Thyroid gland (tissue), 4 donors: ENCODE results near the gene YES1. TPM values are rescaled to one million over a fixed set of nuclear protein-coding genes. Genes with fewer than 3 reads are reported as not detected.

Source experiments
- DNase-seq, 2 donors: peaks; one replicate each; pipeline ENCODE4 v3.0.0-alpha.2; 2019
- H3K27ac ChIP-seq, 3 donors: fragments of 200-600 bp; sonication (generic); 1 replicate in 2 of 3; 2 replicates in 1 of 3; pipeline ENCODE4 v1.5.1; 2016 to 2019; ENCODE audit warnings: mild to moderate bottlenecking in 1 of 3, moderate library complexity in 1 of 3
- H3K27me3 ChIP-seq: fragments of 200-600 bp; sonication (generic); one replicate; pipeline ENCODE4 v1.5.1; 2019
- H3K36me3 ChIP-seq, 2 donors: fragments of 200-600 bp; sonication (generic); one replicate each; pipeline ENCODE4 v1.5.1; 2016 to 2019
- H3K4me1 ChIP-seq, 2 donors: fragments of 200-600 bp; sonication (generic); one replicate each; pipeline ENCODE4 v1.5.1; 2017 to 2019
- H3K4me3 ChIP-seq, 3 donors: fragments of 200-600 bp; sonication (generic); replicated peaks in 1 of 3; 1 replicate in 2 of 3; 2 replicates in 1 of 3; pipeline ENCODE4 v1.5.1; 2016; ENCODE audit warnings: mild to moderate bottlenecking in 1 of 3
- H3K9me3 ChIP-seq: fragments of 200-600 bp; sonication (generic); one replicate; pipeline ENCODE4 v1.5.1; 2017
- POLR2A ChIP-seq, 2 donors: fragments of 450-650 bp; IDR thresholded peaks; one replicate each; pipeline ENCODE4 v1.6.1; 2017; ENCODE audit warnings: antibody characterized with exemption in 2 of 2, mild to moderate bottlenecking in 2 of 2, moderate library complexity in 1 of 2
- WGBS, 2 donors: methylation state at CpG; one replicate each; pipeline ENCODE4 v1.1.5; 2017; 5-methylcytosine and 5-hydroxymethylcytosine counted together
- intact Hi-C: fragments of 100-400 bp; cut with DNase I; formaldehyde crosslinking; loops from one replicate; pipeline ENCODE4 v1.15.1; 2023
- small RNA-seq: library from RNA; depleted of rRNA; stranded (forward); fragments of <200 nt; gene quantifications from one replicate; pipeline ENCODE3, GENCODE V24; 2016
- total RNA-seq, 4 donors: library from RNA; depleted of rRNA; stranded (reverse); fragments of >200 nt; gene quantifications; one replicate each; pipeline ENCODE4 v1.2.3, GENCODE V29; 2016
- TF ChIP-seq, protein P1 (sequence below), 6 experiments: fragments of 200-600 bp in 3 of 6; fragments of 450-650 bp in 3 of 6; sonication (generic) in 3 of 6; IDR thresholded peaks; one replicate each; pipeline ENCODE4 v1.5.1; 2016 to 2019; ENCODE audit warnings: antibody characterized with exemption in 6 of 6, mild to moderate bottlenecking in 2 of 6, inconsistent platforms in 1 of 6, moderate library complexity in 1 of 6

Gene YES1
- total RNA-seq, 4 donors from 2014 or later, result 68.1 to 107 (median 80.3) TPM

DNA sequence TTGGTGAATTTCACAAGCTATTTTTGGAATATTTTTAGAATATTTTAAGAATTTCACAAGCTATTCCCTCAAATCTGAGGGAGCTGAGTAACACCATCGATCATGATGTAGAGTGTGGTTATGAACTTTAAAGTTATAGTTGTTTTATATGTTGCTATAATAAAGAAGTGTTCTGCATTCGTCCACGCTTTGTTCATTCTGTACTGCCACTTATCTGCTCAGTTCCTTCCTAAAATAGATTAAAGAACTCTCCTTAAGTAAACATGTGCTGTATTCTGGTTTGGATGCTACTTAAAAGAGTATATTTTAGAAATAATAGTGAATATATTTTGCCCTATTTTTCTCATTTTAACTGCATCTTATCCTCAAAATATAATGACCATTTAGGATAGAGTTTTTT lies 138.7 kb downstream of the YES1 start:
- intact Hi-C loops, result no loop called here
- WGBS, 2 donors, result 66 to 69% methylated on average over 3 of the region's 3 CpGs
- TF ChIP-seq, protein P1, sequence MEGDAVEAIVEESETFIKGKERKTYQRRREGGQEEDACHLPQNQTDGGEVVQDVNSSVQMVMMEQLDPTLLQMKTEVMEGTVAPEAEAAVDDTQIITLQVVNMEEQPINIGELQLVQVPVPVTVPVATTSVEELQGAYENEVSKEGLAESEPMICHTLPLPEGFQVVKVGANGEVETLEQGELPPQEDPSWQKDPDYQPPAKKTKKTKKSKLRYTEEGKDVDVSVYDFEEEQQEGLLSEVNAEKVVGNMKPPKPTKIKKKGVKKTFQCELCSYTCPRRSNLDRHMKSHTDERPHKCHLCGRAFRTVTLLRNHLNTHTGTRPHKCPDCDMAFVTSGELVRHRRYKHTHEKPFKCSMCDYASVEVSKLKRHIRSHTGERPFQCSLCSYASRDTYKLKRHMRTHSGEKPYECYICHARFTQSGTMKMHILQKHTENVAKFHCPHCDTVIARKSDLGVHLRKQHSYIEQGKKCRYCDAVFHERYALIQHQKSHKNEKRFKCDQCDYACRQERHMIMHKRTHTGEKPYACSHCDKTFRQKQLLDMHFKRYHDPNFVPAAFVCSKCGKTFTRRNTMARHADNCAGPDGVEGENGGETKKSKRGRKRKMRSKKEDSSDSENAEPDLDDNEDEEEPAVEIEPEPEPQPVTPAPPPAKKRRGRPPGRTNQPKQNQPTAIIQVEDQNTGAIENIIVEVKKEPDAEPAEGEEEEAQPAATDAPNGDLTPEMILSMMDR (IDR thresholded peaks at IDR 0.05), result no peak
- TF ChIP-seq POLR2A (IDR thresholded peaks at IDR 0.05), result no peak
- no peak for DNase-seq
- Histone ChIP-seq H3K4me1 (no peaks in the 10 kb centered on the region), H3K9me3 (no peaks in the 10 kb centered on the region), H3K27me3 (no peaks in the 10 kb centered on the region), H3K27ac (no peak overlapping the region), H3K4me3 (no peak overlapping the region), H3K36me3 (peaks cover 24 to 47% of the 10 kb centered on the region in 2 donors)

Small RNA genes within 50 kb of the gene (small RNA-seq; reads per million reads assigned to genes)
- gene BOLA2P1 (not detected), gene RNU1-109P (not detected)

Other genes starting within 250 kb of the YES1 start
- under 1 TPM in 1 of 4 donors, not detected in 3; 0.27 TPM for gene CETN1, start 231.9 kb downstream of the YES1 start, total RNA-seq
- 10 to 100 TPM in 2 of 4 donors, 1 to 10 TPM in 2; 3.5 to 36.6 (median 15.0) TPM for gene CLUL1, start 215.3 kb downstream of the YES1 start, total RNA-seq
- gene TYMS, start 154.6 kb downstream of the YES1 start, total RNA-seq, result 1 to 10 TPM in 2 of 4 donors, under 1 TPM in 1, not detected in 1; 0.67 to 2.1 (median 1.8) TPM
- 100 to 1,000 TPM in 2 of 4 donors, 10 to 100 TPM in 2; 57.5 to 192 (median 101) TPM for gene ENOSF1, start 99.6 kb downstream of the YES1 start, total RNA-seq
- gene ADCYAP1, start 92.6 kb upstream of the YES1 start, total RNA-seq, result under 1 TPM in 3 of 4 donors, not detected in 1; 0.13 to 0.75 (median 0.20) TPM